GM18499 (cell line): Measurements from ENCODE around the gene TRIM41.
"Not testable (repeated sequence)": the region's sequence is repeated elsewhere in the genome, so short reads cannot be mapped to it uniquely, and the experiment has no call there.

Experiments used
- ATAC-seq: cut with Tn5 transposase; IDR thresholded peaks from one replicate; pipeline ENCODE4 v1.9.1; 2021; ENCODE audit warnings: moderate number of reproducible peaks; ENCODE audit not compliant: insufficient read depth, unreplicated experiment

The TRIM41 gene

DNA sequence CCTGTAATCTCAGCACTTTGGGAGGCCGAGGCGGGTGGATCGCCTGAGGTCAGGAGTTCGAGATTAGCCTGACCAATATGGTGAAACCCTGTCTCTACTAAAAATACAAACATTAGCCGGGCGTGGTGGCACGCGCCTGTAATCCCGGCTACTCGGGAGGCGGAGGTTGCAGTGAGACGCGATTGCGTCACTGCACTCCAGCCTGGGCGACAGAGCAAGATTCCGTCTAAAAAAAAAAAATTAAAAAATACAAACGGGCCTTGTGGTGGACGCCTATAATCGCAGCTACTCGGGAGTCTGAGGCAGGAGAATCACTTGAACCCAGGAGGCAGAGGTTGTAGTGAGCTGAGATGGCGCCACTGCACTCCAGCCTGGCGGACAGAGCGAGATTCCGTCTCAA lies 14.1 kb upstream of the TRIM41 start:
- not testable (repeated sequence) for ATAC-seq

DNA sequence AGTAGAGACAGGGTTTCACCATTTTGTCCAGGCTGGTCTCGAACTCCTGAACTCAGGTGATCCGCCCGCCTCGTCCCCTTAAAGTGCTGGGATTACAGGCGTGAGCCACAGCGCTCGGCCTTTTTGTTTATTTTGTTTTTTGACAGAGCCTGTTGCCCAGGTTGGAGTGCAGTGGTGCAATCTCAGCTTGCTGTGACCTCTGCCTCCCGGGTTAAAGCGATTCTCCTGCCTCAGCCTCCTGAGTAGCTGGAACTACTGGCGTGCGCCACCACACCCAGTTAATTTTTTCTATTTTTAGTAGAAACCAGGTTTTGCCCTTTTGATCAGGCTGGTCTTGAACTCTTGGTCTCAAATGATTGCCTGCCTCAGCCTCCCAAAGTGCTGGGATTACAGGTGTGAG lies 12.9 kb upstream of the TRIM41 start:
- ATAC-seq, result not testable (repeated sequence)

DNA sequence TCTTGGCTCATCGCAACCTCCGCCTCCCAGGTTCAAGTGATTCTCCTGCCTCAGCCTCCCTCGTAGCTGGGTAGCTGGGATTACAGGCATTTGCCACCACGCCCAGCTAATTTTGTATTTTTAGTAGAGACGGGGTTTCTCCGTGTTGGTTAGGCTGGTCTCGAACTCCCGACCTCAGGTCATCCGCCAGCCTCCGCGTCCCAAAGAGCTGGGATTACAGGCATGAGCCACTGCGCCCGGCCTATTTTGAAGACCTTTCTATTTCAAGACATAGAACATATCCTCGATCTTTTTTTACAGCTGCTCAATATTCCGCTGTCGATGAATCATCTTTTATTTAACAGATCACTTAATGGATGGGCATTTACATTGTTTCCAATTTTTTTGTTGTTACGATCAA lies 12.4 kb upstream of the TRIM41 start:
- ATAC-seq, result not testable (repeated sequence)

DNA sequence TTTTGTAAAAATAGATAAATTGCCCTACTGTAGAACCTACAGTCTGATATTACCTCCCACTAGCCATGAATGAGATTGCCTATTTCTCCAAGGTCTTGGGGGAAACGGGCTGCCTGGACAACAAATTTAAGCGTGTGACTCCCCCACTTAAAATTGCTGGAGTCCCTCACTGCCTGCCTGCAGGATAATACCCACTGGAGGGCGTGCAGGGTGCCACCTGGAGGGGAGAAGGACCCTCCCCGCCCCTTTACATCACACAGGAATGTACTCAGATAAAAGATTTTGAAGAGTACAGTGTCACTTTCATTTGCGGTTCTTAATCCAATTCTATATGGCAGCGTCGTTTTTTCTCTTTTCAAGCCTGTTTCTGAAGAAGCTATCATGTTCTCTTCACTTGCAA lies 11.9 kb upstream of the TRIM41 start:
- ATAC-seq, result no peak

DNA sequence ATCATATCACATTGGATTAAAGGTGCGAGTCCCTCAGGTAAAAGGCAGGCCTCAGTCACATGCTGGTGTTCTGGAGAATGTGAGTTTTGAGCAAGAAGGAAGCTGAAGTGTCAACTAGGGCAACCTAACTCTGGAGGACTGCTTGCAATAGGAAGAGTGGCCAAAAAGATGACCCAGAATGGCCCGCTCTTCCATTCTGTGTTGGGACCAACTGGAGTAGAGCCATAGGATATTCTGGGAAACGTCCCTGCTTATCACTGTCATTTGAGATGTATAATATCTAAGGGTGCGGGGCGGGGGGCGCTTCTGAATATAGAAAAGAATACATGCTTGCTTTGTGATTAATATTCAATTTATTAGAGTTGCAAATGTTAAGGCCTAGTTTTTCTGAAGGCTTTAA lies 11.0 kb upstream of the TRIM41 start:
- ATAC-seq, result no peak

DNA sequence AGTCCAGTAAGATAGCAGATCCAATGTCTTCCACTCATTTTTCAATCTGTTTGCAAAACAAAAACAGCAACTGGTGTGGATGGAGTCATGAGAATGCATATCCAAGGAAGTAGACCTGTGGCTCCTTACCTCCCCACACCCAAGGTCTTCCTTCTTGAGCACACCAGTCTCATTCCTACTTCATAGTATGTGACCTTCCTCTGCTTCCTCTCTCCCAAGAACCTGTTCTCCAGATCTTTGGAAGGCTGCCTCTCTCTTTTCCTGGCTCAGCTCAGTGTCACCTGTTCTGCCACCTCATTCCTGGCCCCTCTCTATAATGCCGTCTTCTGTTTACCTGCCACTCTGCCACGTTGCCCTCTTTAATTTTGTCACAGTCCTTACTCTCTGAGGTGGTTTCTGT lies 10.1 kb upstream of the TRIM41 start:
- no peak for ATAC-seq

DNA sequence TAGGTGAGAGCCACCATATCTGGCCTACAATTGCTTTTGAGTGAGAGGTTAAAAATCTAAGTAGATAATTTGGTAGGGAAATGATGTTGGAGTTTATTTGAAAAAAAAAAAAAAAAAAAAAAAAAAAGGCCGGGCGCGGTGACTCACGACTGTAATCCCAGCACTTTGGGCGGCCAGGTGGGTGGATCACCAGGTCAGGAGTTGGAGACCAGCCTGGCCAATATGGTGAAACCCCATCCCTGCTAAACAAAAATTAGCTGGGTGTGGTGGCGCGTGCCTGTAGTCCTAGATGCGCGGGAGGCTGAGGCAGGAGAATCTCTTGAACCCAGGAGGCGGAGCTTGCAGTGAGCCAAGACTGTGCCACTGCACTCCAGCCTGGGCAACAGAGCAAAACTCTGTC lies 8.8 kb upstream of the TRIM41 start:
- ATAC-seq, result not testable (repeated sequence)

DNA sequence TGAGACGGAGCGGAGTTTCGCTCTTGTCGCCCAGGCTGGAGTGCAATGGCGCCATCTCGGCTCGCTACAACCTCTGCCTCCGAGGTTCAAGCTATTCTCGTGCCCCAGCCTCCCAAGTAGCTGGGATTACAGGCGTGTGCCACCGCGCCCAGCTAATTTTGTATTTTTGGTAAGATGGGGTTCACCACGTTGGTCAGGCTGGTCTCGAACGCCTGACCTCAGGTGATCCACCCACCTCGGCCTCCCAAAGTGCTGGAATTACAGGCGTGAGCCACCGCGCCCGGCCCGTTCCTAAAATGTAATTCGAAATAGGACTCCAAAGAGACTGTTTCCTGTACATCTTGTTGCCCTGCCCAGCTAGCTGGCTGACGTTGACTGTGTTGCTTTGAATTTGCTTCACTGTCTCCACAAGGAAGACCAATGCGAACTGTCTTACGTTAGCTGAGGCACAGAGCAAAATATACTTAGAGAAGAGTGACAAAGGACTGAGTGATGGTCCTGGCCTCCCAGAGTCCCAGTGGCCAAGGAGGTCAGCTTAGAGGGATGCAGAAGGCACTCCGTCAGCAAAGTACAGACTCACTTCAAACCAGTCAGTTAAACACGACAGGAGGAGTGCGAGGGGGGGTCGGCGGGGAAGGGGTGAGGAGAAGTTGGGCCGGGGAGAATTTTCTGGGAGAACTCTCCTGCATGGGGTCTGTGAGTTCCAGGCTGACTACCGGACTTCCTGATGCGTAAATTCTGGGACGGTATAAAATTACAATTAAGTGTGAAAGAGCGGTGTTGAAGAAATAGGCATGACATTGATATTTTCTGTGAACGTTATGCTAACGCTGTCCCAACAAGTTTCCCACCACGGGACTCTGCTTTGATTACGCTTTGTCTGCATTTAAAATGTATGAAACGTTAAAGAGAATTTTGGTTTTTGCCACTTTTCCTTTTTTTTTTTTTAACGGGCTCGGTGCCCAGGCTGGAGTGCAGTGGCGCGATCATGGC lies 6.8 kb upstream of the TRIM41 start:
- ATAC-seq, result no peak

DNA sequence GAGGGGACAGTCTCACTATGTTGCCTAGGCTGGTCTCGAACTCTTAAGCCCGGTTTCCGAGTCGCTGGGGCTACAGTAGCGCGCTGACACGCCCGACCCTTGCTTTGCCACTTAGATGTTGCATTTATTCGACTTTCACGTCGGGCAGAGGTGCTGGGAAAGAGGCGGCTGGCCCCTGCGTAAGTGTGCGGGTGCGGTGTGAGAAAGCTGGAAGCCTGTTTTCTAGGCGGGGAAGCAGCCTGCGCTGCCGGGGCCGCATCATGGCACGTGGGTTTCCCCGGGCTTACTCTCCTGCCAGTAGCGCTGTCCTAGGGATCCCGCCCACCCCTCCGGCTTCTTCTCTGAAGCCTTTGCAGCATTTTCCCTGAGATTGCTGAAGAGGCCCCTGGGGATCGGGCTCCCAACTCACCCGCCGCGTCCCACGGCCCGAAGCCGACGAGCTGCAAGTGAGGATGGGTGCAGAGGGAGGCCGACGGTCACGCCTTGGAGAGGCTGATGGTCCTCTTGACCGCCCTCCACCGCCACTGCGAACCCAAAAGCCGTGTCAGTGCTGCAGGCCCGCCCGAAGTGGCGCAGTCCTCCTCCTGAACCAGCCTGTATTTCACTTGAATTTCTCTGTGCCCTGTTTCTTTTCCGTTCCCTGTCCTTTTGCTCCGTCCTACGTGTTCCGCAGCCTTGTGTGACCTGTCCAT lies 5.8 kb upstream of the TRIM41 start:
- no peak for ATAC-seq

DNA sequence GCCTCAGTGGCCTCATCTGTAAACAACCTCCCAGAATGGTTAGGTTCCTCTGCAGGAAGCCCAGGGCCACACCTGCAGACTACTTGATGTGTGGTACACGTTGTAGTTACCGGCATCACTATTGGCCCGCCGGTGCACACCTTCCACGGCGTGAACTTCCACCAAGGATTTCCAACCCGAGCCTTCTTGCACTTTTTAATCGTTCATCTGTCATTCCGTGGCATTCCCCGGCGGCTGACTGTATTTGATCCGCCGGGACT lies 5.3 kb upstream of the TRIM41 start:
- no peak for ATAC-seq

DNA sequence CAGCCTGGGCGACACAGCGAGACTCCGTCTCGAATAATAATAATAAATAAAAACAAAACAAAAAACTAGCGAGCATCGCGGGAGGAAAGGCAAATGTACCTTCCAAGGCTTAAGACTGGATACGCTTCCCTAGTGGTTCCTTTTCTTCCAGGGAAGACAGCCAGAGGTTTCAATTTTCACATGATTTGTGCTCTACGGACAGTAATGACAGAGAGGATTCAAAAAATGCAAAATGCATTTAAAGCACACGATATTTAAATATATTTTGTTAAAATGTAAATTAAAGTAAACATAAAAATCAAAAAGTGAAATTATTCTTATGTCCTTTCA lies 4.3 kb upstream of the TRIM41 start:
- no peak for ATAC-seq

DNA sequence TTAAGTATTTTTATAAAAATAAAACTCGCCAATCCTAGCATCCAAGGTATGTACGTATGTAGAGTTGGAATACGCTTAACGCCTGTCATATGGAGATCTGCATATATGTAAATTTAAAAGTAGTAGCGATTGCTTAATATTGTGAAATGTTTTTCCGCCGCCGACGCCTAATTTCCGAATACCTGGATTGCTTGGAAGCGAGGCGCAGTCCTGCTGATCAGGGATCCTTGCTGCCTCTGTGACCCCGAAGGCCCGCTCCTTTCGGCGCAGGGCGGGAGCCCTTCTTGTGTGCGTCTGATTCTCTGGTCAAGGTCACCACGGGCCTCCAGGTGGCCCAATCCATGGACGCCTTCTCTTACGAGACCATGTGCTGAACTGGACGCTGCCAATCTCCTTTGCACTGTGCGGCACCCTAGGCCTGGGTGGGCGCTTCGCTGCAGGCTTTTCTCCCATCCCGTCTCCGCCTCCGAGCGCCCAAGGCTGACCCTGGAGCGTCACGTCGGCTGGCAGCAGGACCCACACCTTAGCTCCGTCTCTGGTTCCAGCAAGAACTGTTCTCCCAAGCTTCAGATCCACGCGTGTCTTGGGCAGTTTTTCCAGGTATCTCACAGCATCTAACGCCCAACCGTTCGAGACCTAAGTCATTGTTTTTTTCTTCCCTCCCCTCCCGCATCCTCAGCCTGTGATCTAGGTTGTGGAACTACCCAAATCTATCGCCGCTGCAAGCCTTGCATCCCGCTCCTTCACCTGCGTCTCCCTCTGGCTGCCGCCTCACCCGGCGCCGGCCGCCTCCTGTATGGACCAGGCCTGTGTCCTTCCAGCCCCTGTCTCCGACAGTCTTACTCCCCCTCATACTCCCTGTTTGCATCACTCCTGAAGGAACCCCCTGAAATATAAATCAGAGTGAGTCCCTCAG lies 3.6 kb upstream of the TRIM41 start:
- ATAC-seq, result no peak

DNA sequence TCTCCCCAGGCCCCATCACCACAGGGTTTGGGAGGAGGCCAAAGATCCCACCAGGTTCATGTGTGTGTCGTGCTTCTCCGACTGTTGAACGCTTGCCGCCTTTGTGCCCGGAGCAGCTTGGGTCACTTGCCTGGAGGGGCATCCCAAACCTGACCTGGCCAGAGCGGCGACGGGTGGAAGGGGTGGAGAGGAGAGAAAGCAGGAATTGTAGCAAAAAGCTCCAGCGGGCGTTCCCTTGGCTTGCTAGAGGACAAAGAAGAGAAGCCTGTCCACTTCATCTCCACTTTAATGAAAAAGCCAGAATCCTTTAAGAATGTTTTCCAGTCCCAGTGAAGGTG lies 2.9 kb upstream of the TRIM41 start:
- ATAC-seq, result no peak

DNA sequence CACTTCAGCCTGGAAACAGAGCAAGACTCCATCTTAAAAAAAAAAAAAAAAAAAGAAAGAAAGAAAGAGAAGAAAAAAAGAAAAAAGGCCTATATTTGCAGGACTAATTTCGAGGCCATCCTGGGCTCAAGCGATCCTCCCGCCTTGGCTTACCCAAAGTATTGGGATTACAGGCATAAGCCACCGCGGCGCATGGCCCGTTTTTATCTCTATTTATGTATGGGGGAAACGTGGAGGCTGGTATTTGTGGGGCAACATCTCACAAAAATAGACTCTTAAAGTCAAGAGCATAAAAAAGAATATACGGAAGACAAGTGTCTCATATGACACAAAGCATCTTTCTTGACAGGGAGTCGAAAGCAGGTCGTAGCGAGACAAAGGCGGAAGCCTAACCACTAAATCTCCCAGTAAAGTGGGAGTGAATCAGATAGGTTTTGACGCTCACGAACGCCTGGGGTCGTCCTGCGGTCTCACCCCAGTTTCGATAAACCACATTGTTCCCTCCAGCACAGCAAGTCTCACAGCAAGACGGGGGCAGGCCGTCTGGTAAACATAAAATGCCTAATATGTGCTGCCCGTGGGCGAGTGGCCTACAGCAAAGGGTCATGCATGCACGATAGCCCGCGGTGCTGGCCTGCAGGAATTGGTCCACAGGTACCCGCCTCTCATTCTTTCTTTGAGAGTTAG lies 1.8 kb upstream of the TRIM41 start:
- ATAC-seq, result no peak

DNA sequence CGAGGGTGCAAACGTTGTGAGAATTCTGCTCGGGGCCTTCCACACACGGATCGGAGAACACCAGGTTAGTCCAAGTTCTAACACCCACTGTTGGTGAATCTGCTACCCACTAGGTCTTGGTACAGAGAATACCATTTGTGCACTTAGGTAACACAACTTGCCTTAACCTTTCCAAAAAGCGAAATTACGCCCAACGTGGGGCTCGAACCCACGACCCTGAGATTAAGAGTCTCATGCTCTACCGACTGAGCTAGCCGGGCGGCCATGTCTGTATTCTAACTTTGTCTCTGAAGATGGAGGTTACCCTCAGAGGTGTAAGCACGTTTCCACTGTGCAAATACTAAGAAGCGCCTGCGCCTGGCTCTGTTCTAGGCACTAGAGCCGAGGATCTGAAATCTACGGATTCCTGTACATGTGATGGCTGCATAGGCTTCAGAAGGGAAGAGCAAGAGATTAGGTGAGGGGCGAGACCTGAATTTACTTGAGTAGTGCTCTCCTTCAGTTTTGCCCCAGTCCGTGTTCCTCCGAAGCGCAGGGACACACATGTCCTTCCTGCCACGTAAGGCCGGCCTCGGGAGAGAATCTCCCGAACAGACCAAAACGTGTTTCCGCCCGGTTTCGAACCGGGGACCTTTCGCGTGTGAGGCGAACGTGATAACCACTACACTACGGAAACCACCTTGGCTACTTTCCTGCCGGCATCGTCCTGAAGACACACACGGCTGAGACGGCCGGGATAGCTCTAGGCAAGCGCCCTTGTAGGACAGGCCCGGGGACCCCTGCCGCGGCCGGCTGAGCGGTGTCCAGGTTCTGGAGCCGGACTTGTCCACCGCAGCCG lies 1.1 kb upstream of the TRIM41 start:
- peak; percentile 23 for ATAC-seq

DNA sequence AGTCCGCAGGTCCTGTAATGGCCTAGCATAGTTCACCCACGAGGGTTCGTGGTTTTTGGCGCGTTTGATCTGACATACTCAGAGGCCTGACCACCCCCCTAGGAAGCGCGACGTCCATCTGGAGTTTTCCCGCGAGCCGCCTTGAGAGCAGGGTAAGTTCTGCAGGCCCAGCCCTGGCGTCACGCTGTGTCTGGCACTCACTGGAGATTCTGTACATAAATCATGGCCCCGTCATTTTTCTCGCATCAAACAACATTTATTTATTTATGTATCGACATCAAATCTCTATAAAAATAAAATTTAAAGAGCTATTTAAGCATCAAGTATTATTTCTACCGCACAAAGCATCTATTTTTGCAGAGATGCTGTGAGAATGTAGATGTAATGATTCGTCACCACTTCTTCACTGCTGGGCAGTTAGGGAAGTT lies 437 bp upstream of the TRIM41 start:
- ATAC-seq, result no peak

DNA sequence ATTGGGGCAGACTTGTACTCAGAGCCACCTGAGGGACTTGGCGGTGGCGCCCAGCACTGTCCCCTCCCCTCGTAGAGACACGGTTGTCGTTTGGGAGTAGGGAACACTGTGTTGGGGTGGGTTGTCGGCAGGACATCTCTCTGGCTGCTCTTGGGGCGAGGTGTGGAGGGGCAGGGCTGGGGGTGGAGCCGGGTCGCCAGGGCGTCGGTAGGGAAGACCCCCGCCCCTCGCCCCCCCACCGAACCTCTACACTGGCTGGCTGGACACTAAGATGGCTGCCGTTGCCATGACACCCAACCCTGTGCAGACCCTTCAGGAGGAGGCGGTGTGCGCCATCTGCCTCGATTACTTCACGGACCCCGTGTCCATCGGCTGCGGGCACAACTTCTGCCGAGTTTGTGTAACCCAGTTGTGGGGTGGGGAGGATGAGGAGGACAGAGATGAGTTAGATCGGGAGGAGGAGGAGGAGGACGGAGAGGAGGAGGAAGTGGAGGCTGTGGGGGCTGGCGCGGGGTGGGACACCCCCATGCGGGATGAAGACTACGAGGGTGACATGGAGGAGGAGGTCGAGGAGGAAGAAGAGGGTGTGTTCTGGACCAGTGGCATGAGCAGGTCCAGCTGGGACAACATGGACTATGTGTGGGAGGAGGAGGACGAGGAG lies 778 bp downstream of the TRIM41 start:
- ATAC-seq, result no peak

DNA sequence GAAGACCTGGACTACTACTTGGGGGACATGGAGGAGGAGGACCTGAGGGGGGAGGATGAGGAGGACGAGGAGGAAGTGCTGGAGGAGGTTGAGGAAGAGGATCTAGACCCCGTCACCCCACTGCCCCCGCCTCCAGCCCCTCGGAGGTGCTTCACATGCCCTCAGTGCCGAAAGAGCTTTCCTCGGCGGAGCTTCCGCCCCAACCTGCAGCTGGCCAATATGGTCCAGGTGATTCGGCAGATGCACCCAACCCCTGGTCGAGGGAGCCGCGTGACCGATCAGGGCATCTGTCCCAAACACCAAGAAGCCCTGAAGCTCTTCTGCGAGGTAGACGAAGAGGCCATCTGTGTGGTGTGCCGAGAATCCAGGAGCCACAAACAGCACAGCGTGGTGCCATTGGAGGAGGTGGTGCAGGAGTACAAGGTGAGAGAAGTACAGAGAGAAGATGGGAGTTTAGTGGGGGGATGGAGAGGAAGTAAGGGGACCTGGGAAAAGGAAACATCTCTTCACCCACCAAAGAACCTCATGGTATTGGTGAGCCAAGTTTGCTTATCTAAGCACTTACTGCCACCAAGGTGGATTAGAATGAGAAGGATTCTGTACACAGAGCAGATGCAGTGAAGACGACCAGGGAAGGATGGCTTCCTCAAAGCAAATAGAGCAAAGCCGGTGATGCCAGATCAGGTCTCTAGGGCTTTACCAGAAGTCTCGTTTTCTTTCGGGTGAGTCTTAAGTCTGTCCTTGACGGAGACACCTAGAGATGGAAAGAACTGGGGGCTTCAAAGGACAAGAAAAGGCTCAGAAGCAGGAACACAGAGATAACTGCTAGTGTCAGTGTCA lies 1.5 kb downstream of the TRIM41 start:
- ATAC-seq, result no peak
